Tibial nerve (tissue), 4 donors: ENCODE results near the gene CFAP57.

Source experiments
- EP300 ChIP-seq, 2 donors: sonication (generic); formaldehyde crosslinking; IDR thresholded peaks; one replicate each; pipeline ENCODE4 v1.6.1; 2017; ENCODE audit warnings: antibody characterized with exemption in 2 of 2, mild to moderate bottlenecking in 1 of 2
- POLR2A ChIP-seq, 2 donors: fragments of 450-650 bp; IDR thresholded peaks; one replicate each; pipeline ENCODE4 v1.6.1; 2017; ENCODE audit warnings: antibody characterized with exemption in 2 of 2, mild to moderate bottlenecking in 2 of 2, moderate library complexity in 2 of 2
- TF ChIP-seq, protein P1 (sequence below), 5 experiments: fragments of 200-600 bp in 3 of 5; fragments of 450-650 bp in 2 of 5; sonication (generic) in 3 of 5; IDR thresholded peaks; one replicate each; pipeline ENCODE4 v1.5.1; 2016 to 2019; ENCODE audit warnings: antibody characterized with exemption in 5 of 5, mild to moderate bottlenecking in 3 of 5, moderate library complexity in 2 of 5

GRCh38 chr1:43282220-43283195 is 110.4 kb downstream of the CFAP57 start:
- TF ChIP-seq, protein P1, sequence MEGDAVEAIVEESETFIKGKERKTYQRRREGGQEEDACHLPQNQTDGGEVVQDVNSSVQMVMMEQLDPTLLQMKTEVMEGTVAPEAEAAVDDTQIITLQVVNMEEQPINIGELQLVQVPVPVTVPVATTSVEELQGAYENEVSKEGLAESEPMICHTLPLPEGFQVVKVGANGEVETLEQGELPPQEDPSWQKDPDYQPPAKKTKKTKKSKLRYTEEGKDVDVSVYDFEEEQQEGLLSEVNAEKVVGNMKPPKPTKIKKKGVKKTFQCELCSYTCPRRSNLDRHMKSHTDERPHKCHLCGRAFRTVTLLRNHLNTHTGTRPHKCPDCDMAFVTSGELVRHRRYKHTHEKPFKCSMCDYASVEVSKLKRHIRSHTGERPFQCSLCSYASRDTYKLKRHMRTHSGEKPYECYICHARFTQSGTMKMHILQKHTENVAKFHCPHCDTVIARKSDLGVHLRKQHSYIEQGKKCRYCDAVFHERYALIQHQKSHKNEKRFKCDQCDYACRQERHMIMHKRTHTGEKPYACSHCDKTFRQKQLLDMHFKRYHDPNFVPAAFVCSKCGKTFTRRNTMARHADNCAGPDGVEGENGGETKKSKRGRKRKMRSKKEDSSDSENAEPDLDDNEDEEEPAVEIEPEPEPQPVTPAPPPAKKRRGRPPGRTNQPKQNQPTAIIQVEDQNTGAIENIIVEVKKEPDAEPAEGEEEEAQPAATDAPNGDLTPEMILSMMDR (IDR thresholded peaks at IDR 0.05) = no peak
- no peak for TF ChIP-seq POLR2A (IDR thresholded peaks at IDR 0.05)
- TF ChIP-seq EP300 (IDR thresholded peaks at IDR 0.05) = no peak
